Ishikawa (cell line): ENCODE data around the gene GPR87.

Experiments
- CEBPB ChIP-seq: IDR thresholded peaks from 2 replicates; pipeline ENCODE4 v1.6.1; 2012
- CREB1 ChIP-seq: IDR thresholded peaks from 2 replicates; pipeline ENCODE4 v1.6.1; 2012; ENCODE audit warnings: low read depth
- EGR1 ChIP-seq: IDR thresholded peaks from 2 replicates; pipeline ENCODE4 v1.6.1; 2012
- EP300 ChIP-seq: IDR thresholded peaks from 2 replicates; pipeline ENCODE4 v1.6.1; 2012; ENCODE audit warnings: borderline replicate concordance
- FOXM1 ChIP-seq: IDR thresholded peaks from 2 replicates; pipeline ENCODE4 v1.6.1; 2012; ENCODE audit warnings: low read depth, borderline replicate concordance
- MAX ChIP-seq: IDR thresholded peaks from 2 replicates; pipeline ENCODE4 v1.6.1; 2012
- NFIC ChIP-seq: IDR thresholded peaks from 2 replicates; pipeline ENCODE4 v1.6.1; 2012
- RAD21 ChIP-seq: IDR thresholded peaks from 2 replicates; pipeline ENCODE4 v1.6.1; 2012; ENCODE audit warnings: low read depth
- TAF1 ChIP-seq: IDR thresholded peaks from 2 replicates; pipeline ENCODE4 v1.6.1; 2012; ENCODE audit warnings: low read depth, mild to moderate bottlenecking
- TCF12 ChIP-seq: IDR thresholded peaks from 2 replicates; pipeline ENCODE4 v1.6.1; 2012; ENCODE audit warnings: low read depth
- TEAD4 ChIP-seq: IDR thresholded peaks from 2 replicates; pipeline ENCODE4 v1.6.1; 2012
- USF1 ChIP-seq: IDR thresholded peaks from 2 replicates; pipeline ENCODE4 v1.6.1; 2012
- YY1 ChIP-seq: IDR thresholded peaks from 2 replicates; pipeline ENCODE4 v1.6.1; 2012; ENCODE audit warnings: low read depth
- TF ChIP-seq, protein P1 (sequence below): IDR thresholded peaks from 2 replicates; pipeline ENCODE4 v1.6.1; 2012; ENCODE audit warnings: low read depth, mild to moderate bottlenecking

DNA sequence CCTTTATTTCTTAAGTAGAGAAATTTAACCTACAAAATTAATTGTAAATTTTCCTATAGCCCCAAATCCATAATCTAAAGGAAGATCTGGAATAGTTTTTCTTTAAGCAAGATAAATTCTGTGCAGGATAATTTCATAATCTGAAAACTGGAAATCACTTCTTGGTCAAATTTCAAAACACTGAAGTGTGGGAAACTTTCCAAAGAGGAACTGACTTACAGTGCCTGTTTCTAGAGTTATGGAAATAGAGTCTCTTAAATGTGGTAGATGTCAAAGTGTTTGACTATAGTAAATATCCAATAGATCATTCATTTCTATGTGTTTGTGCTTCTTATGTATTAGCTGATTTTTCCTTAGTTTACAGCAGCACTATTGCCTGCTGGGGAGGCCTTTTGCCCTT is 14.3 kb upstream of the GPR87 start:
- TF ChIP-seq CEBPB (no peak), TAF1 (no peak), MAX (no peak), TCF12 (no peak), EP300 (no peak), EGR1 (no peak), RAD21 (no peak), YY1 (no peak), FOXM1 (no peak), USF1 (no peak), NFIC (no peak), CREB1 (no peak), TEAD4 (no peak)
- TF ChIP-seq, protein P1, sequence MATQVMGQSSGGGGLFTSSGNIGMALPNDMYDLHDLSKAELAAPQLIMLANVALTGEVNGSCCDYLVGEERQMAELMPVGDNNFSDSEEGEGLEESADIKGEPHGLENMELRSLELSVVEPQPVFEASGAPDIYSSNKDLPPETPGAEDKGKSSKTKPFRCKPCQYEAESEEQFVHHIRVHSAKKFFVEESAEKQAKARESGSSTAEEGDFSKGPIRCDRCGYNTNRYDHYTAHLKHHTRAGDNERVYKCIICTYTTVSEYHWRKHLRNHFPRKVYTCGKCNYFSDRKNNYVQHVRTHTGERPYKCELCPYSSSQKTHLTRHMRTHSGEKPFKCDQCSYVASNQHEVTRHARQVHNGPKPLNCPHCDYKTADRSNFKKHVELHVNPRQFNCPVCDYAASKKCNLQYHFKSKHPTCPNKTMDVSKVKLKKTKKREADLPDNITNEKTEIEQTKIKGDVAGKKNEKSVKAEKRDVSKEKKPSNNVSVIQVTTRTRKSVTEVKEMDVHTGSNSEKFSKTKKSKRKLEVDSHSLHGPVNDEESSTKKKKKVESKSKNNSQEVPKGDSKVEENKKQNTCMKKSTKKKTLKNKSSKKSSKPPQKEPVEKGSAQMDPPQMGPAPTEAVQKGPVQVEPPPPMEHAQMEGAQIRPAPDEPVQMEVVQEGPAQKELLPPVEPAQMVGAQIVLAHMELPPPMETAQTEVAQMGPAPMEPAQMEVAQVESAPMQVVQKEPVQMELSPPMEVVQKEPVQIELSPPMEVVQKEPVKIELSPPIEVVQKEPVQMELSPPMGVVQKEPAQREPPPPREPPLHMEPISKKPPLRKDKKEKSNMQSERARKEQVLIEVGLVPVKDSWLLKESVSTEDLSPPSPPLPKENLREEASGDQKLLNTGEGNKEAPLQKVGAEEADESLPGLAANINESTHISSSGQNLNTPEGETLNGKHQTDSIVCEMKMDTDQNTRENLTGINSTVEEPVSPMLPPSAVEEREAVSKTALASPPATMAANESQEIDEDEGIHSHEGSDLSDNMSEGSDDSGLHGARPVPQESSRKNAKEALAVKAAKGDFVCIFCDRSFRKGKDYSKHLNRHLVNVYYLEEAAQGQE = no peak
